NCI-H774 (cell line): ENCODE results near the gene CPE.

Experiments
- DNase-seq: peaks from one replicate; lab custom pipeline; 2025; lab: John Stamatoyannopoulos, UW

The CPE gene

DNA sequence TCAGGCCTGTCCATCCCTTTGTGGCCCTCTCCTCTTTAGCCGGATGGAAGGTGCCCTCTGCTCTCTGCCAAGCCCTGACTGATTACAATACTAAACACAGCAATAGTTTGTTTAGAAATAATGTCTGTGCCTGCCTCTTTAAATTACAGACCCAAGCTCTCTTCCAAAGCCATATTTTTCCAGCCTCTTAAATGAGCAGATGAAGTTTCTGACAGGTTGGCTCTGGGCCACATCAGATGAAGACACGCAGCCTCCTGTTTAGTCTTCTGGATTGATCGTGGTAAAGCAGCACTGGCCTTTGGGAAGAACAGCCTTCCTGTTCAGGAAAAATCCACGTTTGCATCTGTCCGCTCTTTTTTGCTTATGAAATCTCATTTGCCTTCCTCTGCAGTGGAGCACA, 133.6 kb downstream of the CPE start:
- no peak for DNase-seq

DNA sequence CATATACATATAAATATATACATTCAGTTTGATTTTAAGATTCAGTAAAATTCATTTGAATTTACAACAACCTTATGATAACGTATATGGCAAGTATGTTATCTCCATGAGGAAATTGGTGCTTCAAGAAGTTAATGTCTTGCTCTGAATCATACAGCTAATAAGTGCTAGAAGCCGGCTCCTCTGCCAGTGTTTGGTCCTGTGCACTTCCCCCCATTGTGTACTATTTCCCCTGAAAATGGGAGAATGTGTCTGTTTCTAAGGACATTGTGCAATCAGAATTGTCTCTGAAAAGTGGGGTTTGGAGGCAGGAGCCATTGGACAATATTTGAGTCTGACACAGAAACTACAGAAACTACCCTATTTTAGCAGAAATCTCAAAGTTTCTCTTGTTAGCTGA, 135.9 kb downstream of the CPE start:
- no peak for DNase-seq

DNA sequence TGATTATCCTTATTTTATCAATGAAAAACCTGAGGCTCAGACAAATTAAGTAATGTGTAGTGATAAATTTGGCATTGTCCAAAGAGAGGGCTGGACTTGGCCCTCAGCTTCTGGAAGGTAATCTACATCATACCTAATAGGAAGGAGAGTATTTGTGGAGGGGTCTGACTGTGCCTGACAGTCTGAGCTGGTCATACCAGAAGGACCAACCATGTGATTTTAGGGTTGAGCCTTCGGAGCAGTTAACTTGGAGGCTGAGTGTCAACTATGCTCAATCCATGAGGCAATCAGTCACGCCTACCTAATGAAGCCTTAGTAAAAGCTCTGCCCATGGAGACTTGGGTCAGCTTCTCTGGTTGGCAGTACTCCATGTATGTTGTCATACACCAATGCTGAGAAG, 136.4 kb downstream of the CPE start:
- no peak for DNase-seq

DNA sequence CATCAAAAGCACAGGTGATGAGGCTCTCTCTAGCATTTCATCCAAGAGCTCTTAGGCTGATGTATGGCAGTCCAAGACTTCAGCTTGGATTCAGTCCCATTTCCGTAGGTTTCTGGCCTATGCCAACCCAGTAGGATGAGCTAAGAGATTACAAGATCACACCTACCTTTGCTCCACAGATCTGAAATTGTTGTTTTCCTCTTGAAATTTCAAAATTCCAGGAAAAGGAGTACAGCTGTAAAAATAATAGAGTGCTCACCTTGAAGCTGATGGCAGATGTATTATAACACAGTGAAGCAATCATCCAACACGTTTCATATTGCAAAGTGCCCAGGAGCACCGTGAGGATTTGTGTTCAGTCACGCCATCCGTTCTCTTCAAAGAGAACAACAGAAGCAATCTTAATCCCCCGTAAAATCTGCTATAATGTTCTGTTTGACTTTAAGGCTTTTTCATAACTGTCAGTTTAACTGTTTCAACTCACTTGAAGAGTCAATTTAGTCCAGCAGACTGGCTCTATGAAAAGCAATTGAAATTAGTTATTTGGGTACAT, 137.5 kb downstream of the CPE start:
- DNase-seq = no peak

DNA sequence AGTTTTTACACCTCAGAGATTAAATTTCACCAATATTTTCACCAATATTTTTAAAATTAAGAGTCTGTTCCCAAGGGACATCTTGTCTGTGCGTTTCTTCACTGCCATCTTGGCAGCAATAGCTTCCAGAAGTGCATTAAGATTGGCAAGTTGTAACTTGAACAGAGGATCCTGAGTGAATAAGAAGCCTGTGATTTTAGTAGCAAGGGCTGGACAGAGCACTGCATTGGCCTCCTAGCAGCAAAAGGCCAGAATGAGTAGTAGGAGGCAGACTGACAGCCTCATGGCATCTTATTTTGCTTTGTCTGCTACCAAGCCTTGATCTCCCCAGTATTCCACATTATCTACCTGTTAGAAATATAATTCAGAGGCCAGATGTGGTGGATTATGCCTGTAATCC, 138.4 kb downstream of the CPE start:
- DNase-seq = no peak

DNA sequence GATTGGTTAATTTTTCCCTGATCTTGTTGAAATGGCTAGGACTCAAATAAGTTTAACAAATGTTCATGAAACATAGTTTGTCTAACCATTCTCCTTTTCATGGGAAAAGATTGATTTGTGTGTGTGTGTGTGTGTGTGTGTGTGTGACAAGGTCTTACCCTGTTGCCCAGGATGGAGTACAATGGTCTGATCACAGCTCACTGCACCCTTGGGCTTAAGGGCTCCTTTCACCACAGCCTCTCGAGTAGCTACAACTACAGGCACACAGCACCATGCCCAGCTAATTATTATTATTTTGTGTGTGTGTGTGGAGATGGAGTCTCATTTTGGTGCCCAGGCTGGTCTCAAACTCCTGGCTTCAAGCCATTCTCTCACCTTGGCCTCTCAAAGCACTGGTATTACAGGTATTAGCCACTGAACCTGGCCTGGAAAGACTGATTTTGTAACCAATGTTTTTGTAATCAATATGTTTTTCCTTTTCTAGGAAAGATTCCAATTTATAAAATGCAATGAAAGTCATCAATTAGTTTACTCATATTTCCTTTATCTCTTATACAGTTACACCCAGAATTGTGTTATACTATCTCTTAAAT, 139.3 kb downstream of the CPE start:
- DNase-seq = no peak

DNA sequence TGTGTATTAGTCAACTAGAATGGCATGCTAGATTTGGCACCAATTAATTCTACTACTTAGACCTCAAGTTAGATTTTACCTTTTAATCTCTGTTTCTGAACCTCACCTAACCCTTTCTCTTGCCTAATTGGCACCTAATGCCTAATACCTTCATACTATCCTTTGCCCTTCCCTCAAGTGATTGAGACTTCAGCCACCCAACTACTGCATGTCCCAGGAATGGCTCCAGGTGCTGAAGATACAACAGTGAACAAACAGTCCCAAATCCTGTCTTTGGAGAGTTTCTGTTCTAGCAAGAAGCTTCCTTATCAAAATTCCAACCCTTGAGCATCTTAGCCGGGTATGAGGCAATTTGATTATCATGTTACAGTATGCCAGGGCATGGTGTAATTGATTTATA, 139.9 kb downstream of the CPE start:
- DNase-seq = no peak

DNA sequence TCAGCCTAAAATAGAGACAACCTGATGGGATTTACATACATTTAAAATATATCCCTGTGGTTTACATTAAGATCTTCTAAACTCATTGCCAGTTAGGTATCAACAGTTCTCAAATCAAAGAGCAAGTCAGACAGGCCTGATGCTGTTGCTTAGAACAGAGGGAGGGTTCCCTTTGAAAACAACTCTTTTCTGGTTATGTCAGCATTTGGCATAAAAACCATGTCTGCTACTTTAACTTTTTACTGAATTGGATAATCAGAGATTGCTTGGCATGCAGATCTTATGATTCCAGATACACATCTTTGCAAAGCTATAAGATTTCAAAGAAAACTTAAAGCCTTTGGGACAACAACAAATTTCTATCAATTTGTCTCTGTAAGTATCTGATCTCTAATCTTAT, 140.8 kb downstream of the CPE start:
- no peak for DNase-seq

DNA sequence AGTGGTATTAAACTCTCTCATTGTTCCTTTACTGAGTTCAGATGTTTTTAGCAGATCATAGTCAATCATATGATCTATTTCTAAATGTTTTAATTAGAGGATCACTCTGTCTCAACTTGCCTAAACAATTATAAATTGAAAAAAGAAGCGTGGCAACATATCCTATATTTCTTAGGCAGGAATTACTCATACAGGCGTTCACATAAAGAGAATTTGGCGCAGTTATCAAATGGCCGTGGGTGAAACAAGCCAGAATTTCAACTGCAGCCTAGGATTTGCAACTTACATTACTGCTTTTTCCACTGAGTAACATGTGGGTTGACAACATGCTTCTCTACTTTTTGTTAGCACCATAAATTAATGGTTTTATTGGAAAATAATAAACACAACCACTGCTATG, 141.3 kb downstream of the CPE start:
- DNase-seq = no peak

DNA sequence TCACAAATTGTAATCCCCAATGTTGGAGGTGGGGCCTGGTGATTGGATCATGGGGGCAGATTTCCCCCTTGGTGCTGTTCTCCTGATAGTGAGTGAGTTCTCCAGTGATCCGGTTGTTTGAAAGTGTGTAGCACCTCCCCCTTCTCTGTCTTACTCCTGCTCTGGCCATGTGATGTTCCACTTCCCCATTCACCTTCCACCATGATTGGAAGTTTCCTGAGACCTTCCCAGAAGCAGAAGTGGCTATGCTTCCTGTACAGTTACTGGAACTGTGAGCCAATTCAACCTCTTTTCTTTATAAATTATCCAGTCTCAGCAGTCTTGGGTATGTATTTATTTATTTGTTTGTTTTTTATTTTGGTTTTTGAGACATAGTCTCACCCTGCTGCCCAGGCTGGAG, 143.2 kb downstream of the CPE start:
- no peak for DNase-seq

DNA sequence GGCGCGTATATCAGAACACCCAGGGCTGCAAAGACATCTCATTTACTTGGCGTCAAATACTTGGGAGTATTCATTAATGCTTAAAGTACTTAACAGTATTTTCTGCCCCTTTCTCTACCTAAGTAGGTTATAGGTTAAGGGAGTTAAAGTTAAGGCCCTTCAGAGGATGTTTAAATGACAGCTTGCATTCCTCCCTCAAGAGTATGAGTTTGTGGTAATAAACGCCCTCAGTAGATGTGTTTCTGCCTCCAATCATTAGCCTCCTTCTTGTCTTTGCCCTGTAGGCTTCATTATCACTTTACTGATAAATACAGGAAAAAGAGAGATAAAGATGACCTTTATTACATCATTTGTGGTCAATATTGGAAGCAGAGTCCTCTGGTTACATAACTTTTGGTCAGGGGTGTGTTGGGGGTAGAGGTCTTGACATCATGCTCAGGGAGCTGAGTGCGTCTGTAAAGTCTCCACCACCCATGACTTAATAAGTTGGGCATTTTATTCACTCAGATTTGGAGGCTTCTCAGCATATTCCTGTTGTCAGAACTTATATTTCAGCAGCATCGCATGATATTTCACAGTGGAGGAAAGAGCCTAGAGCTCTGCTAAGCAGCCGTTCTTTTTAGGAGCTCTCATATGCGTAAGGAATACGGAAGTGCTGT, 145.9 kb downstream of the CPE start:
- no peak for DNase-seq

DNA sequence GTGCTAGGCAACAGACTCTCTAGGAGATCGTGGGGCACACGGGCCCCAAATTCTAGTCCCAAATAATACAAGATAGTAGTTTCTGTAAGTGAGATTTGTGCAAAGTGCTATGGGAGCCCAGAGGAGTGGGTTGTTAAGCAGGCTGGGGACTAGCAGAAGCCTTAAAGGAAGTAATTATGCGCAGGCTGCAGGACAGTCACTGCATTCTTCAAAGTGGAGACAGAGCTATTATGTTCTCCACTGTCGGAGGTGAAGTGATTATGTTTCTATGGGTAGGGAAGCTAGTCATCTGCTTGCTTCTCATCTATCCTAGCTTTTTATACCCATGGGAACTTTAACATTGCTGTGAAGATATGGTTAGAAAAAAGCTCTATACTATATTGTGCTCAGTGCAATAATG, 154.2 kb downstream of the CPE start:
- no peak for DNase-seq

DNA sequence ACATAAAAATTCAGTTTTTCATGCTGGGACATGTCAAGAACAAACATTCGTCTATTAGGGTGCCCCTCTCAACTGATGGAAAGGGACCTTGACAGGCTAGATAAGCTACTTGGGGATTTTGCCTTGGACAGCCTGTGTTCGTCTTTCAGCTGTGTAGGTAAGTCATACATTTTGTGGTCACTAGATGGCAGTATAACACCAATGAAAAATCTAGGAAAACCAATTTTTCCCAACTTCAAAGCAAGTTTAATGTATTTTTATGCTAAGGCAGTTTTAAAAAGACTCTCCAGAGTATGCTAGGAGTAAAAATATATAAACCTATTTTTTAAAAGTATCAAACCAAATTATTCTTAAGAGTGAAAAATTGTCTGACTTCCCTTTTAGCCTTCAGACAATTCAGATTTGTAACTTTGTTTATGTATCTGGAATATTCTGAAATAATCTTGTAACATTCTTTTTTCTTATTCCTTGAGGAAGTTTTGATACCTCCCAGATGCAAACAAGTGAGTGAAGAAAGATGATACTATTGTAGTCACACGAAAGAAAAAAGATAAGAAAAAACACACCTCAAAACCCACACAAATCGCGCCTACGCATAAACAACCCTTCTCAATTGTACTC, 158.3 kb downstream of the CPE start:
- peak; percentile 1 for DNase-seq

DNA sequence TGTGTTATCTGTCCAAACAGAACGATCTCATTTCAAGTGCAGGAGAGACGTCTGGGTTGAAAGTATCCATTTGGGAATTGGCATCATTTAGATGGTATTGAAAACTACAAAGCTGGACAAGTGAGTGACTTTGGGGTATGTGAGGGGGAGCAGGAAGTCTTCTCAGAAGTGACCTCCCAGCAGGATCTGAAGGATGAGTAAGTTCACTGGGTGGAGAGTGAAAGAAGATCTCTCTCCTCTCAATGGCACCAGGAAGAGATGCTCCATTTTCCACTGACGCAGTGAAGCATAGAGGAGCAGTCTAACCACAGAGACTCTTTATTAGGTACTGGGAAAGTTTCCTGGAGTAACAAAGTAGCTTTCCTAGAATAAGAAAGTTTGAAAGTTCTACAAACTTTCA, 161.0 kb downstream of the CPE start:
- no peak for DNase-seq

DNA sequence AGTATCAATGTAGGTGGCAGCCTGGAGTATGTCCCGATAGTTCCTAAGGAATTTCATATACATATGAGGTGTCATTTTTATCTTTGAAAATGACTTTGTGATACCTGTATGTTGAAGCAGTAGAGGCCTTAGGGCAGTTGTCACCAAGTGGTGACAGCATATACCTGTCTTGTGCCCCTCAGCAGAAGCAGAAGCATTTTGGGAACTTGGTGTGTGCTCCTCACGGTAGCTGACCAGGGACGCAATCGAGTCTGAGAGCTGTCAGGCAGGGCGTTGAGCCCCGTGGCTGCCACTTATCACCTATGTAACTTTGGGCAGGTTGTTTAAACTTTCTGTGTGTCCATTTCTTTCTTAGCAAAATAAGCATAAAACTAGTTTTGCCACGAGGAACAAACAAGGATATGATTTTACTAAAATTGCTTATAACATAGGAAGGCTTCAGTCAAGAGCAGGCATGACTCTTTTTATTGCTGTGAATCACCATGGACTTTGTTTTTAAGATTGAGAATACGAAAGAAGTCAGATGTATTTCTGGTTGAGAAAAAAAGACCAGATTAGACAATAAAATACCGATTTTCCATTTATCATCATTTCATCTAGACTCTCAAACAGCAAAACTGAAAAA, 161.5 kb downstream of the CPE start:
- no peak for DNase-seq

DNA sequence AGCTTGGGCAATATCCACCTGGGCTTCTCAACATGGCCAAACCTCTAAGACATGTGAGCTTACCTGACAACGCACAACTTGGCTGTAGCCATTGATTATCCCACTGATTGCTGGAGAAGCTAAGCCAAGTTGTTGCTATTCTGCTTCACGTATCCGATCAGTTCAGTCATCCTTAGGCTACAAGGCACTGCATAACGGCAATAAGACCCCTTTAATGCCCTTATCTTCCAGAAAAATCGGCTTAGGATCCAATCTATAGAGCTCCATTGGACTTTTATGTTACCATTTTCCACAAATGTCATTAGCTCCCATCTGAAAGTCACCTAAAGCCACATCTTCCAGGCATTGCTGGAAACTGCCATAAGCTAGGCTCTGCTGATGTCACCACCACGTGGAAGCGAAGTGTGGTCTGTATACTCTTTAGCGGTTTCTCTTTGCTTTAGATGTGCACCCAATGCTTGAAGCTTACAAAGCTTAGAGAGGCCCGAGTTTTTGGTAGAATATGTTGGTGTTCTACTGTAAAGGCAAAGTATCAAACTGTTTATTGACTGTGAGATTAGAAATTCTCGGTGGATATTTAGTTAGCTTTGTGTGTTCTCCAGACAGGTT, 163.1 kb downstream of the CPE start:
- DNase-seq = no peak

DNA sequence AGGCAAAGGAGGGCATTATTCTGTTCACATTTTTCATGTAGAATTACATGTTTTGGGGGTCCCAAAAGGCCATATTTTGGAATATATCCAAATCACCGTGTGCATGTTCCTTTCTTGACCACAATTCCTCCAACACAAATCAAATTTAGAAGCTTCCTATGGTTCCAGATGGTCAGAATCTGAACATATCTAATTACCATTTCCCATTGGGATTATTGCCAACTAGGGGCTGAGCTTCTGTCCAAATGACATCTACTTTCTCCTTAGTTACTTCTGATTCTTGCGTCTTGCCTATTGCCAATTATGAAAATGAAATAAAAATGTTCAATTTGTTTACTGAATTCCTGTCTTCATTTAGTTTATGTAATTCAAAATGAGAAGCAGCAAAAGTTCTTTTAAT, 163.7 kb downstream of the CPE start:
- no peak for DNase-seq
